HK-2 (cell line): Measurements from ENCODE around the gene MPDU1.
"Not testable (repeated sequence)": the region's sequence is repeated elsewhere in the genome, so short reads cannot be mapped to it uniquely, and the experiment has no call there.

Source experiments
- DNase-seq: peaks from one replicate; pipeline ENCODE4 v3.0.0-alpha.2; 2018; ENCODE audit not compliant: unreplicated experiment

The MPDU1 gene

DNA sequence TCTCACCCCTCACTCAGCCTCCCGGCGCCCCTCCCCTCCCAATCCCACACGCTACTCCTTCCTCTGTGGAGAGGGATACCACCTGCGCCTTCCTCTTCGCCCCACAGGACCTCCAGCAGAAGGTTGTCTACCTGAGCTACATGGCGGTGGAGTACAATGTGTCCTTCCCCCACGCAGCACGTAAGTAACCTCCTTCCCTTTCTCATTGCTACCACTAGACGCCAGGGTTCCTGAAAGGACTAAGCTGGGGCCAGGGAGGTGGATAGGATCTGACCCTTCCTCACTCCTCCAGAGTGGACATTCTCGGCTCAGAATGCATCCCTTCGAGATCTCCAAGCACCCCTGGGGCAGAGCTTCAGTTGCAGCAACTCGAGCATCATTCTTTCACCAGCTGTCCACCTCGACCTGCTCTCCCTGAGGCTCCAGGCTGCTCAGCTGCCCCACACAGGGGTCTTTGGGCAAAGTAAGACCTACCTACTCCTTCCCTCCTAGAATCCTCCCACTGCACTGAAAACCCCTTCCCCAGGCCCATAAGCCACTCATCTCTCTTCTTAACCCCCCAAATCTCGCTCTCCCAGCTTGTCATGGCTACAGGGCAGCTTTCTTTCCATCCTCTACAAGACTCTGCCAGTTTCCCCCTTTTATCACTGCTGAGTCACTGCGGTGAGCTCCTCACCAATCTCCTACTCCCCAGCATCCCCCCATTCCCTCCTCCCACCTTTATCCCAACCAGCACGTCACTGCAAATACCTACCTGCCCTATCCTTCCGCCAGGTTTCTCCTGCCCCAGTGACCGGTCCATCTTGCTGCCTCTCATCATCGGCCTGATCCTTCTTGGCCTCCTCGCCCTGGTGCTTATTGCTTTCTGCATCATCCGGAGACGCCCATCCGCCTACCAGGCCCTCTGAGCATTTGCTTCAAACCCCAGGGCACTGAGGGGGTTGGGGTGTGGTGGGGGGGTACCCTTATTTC lies 2.8 kb upstream of the MPDU1 start:
- DNase-seq: no peak

DNA sequence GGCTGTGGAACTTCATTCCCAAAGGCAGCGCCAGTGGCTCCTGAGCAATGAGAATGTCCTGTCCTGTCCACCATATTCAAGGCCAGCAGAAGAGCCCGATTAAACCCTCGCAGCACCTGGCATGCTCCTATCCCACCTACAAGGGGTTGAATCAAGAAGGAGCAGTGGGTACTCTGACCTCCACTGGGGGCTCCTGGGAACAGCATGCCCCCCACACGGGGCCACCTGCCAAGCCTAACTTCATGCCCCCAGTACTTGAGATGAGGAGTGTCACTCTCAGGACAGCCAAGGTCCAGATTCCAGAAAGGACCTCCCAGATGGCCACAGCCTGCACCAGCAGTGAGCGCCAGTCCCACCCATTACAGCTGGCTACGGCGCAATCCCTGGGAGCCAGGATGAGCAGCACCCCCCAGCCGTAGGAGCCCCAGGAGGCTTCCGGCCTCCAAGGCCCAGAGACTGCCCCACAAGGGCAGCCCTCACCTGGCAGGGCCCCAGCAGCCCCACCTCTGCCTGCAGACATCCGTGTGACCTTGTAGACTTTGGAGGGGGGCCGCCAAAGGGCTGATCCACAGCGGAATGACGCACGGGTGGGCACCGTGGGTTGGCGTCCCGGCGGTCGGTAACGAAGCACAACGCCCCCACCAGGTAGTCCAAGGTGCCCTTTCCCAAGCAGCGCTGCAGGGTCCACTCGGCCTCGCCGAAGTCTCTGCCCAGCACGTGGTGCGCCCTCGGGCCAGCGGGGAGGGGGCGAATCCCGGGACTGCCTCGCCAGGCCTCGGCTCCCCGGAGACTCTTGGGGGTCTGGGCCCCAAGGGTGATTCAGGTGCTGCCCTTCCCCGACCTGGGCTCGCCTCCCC lies 1.0 kb upstream of the MPDU1 start:
- no peak for DNase-seq

DNA sequence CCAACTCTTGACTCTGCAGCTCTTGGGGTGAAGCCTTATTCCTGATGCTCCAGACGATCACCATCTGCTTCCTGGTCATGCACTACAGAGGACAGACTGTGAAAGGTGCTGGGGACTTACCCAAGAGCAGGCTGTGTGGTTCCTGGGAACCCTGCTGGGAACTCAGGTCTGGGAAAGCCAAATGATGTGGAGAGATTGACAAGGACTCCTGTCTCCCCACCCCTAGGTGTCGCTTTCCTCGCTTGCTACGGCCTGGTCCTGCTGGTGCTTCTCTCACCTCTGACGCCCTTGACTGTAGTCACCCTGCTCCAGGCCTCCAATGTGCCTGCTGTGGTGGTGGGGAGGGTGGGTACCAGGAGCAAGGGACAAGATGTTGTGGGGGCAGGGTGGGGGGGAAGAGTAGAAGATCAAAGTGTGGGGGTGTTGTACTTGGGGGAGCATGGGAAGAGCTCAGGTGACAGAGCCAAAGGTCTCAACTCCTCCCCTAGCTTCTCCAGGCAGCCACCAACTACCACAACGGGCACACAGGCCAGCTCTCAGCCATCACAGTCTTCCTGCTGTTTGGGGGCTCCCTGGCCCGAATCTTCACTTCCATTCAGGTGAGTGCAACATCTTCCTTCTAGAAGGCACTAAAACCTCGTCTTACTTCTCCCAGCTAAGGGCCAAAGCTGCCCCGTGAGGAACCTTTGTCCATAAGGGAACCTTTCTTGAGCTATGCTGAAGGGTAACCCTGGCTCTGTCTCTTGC lies 3.2 kb downstream of the MPDU1 start:
- DNase-seq: no peak

DNA sequence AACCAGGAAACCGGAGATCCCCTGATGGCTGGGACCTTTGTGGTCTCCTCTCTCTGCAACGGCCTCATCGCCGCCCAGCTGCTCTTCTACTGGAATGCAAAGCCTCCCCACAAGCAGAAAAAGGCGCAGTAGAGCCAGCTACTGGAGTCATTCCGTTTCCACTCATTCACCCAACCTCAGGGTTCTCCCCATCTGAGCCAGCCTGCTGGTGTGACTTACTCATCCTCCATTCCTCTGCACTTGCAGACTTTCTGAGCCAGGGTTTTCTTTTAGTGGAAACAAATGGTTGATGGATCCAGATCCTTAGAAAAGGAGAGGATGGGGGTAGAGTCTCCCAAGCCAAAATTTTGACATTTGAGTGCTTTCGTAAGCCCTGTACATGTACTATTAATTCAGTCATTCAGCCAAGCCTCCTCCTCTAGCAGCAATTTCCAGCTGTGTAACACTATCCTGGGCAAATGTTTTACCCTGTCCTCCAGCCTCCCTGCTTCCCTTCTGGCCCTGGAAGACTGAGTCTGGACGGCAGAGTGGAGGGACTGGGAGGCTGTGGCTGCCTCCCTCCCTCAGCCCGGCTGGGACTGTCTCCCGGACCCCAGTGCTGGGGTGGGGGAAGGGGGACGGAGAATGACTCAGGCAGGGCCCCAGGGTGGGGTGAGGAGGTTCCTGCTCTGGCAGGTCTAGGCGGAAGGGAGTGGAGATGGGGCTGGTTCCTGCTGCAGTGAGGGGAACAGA lies 3.9 kb downstream of the MPDU1 start:
- peak; percentile 57 for DNase-seq

DNA sequence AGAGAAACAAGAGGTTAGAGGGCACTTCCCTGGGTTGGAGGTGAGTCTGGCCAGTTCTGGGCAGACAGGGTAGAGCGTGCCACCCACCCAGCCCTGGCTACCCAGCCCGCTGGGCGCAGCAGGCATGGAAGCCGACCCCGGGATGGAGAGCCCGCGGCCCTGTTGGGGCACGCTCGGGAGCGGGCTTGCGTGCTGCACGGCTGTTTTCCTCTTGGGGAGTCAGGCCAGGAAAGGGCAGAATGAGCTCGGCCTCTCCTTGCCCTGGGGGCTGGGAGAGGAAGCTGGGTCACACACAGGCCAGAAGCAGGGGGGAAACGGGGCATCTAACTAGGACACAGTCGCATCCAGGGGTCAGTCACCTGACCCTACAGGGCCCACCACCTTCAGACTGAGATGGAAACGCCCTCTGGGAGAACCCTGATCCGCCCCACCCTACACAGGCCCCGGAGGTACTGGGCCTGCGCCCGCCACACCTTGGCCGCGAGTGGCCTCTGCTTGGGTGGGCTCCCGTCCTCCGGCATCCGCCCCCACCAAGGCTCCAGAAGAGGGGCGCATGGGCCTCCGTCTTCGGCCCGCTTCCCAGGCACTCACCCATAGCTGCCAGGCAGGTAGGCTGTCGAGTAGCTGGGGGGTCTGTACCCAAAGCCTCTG lies 5.0 kb downstream of the MPDU1 start:
- DNase-seq: no peak

DNA sequence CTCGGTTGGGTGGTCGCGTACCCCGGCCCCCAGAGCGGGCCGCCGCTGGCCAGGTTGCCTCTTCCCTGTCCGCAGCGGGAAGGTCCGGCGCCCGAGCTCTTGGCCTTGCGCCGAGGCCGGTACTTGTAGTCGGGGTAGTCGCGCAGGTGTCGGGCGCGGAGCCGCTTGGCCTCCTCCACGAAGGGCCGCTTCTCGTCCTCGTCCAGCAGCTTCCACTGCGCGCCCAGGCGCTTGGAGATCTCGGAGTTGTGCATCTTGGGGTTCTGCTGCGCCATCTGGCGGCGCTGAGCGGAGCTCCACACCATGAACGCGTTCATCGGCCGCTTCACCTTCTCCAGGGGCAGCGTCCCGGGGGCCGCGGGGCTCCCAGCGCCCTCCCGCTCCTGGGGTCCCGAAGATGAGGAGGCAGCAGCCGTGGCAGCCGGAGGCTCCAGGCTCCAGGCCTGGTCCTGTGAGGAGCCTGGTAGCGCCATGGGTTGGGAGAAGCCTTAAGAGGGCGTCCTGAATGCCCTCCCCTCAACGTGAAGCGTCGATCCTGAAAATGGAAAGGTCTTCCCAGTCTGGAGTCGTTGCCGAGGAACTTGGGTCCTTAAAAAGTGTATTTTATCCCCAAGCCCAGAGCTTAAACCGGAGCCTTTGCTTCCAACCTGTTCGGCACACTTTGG lies 5.7 kb downstream of the MPDU1 start:
- no peak for DNase-seq

DNA sequence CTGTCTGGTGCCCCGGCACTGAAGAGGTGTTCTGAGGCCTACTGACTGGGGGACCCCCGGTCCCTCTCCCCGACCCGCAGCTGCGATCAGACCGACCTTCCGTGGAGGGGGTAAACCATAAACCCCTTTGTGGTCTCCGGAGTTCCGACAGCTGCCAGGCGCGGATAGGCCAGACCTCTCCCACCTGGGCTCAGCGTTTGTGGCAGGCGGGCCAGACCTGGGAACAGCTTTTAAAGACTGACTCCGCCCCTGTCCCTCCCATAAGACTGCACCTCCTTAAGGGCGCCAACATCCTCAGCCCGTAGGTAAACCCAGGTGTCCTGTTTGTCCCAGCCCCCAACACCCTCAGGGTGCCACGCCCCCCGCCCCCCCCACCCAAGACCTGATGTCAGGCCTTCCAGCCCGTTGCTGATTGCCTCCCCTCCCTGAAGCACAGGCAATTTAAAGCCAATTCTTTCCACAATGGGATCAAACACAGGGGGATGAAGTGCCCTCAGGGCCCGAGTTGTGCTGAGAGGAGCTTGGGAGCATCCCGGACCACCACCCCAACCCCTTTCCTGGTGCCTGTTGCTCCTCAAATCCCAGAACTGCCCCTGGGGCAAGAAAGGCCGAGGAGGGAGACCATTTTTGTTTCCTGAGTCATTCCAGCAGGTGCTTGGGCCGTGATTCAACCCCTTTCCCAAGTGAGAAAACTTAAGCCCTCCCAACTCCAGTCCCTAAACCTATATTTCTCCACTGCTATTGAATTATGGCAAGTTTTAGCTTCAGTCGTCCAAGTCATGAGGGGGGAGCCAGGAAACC lies 6.4 kb downstream of the MPDU1 start, which contains the start of gene SOX15:
SOX15 (minus strand) TSS at position 204 of the 801 bp plus-strand sequence. CDS start 418 bp downstream, outside the sequence.
- no peak for DNase-seq

DNA sequence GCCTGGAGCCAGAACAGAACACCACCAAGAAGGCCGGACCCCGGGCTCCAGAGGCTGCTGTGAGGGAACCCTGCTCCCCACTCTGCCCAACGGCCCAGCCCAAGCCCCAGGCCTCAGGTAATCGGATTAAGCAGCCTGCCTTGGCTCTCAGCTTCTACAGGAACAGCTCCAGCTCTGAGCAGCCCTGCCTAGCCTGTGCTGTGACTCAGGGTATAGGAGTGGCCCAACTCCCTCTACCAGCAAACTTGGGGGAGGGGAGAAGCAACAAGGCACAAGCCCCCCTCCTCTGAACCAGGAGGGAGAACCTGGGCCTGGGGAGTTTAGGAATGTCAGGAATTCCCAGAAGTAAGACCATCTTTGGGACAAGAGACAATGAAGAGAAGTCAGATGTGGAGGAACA lies 7.1 kb downstream of the MPDU1 start:
- DNase-seq: no peak

DNA sequence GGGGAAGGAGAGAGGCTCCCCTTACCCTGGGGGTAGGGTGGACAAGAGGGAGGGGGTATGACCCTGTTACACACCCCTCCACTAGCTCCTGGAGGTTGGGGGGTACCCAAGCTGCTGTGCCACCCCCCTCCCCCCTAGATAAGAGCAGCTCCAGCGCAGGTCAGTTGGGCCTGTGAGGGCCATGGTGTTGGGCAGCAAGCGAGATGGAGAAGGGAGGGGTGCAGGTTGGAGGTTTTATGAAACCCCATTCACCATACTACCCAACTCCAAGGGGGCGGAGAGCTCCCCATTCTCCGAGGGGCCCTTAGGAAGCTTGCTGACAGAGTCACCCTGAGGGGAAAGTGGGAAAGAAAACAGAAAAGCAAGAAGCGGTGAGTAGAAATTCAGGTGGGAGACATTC lies 7.9 kb downstream of the MPDU1 start:
- no peak for DNase-seq

DNA sequence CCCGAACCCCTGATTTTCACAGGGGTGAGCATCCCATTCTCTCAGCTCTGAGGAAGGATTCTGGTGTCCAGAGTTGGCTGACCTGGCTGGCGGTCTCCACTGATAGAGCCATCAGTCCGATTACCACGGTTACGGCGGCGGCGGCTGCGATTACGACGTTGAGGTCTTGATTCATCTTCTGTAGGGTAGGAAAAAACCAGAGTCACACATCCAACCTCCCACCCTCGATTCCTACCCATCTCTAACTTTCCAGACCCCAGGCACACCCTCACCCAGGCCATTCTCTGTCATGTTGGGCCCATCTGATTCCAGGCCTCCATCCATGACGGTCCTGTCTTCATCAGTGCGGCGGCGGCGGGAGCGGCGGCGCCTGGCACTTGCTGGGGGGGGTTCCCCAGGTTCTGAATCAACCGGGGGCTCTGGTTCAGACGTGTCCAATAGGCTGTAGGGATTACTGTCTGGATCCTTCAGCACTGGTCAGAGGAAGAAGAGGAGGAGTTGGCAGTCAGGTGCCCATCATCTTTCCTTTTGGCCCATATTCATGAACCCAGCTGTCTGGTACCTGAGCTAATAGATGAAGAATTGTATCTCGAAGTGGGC lies 8.9 kb downstream of the MPDU1 start:
- DNase-seq: no peak

DNA sequence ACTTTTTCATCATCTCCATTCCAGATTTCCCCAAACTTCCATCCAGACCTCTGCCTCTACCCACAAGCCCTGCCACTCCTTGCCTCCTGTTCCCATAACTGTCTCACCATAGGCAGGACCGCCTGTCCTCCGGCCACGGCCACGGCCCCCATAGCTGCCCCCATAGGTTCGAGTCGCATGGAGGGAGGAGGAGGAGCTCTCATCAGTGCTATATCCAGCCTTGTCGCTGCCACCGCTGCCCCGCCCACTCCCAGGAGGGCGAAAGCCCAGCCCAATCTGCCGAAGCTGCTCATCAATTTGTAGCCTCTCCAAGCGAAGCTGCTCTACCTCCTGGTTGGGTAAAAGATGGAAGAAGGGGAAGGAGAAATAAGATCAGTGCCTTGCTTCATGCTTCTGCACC lies 9.6 kb downstream of the MPDU1 start:
- no peak for DNase-seq

DNA sequence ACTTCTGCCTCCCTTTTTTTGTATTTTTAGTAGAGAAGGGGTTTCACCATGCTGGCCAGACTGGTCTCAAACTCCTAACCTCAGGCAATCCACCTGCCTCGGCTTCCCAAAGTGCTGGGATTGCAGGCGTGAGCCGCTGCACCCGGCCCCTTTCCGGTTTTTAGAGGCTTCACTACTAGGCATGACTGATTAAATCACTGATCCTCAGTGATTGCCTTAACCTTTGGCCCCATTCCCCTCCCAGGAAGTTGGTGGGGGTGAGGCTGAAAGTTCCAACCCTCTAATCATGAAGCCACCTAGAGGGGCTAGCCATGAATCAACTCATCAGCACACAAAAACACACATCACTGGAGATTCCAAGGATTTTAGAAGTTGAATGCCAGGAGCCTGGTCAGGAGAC lies 13.9 kb downstream of the MPDU1 start:
- DNase-seq: not testable (repeated sequence)

DNA sequence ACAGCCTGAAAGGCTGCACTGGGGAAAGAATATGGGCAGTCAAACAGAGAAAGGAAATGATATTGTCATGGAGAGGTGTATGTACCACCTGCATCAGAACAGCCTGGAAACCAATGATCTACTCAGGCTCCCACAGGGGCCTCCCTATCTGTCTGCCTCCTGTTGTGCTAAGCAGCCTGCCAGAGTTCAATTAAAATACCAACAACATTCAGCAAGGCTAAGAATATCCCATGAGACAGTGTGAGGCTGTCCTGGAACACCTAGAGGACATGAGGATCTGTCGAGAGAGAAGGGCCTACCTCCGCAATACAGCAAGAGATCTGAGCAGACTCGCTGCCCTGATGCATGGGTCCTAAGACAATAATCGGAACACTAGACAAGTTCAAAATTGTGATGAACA lies 22.6 kb downstream of the MPDU1 start:
- DNase-seq: no peak

DNA sequence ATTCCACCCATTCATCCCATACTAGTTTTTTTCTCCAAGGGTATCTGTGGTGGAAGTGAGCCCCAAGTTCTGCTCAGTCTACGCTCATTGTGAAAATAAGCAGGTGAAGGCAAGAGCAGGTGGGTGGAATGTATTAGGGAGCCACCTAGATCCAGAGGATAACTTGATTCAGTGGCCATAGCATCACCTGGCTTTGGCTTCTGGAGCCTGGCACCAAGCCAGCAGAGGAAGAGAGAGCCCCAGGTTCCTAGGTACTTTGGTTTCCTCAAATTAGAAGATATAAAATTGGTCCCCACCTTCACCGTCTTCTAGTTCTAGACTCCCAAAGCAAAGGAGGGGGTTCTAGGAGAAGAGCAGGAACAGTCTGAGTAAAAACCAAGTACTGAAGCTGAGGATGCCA lies 27.0 kb downstream of the MPDU1 start:
- DNase-seq: no peak

DNA sequence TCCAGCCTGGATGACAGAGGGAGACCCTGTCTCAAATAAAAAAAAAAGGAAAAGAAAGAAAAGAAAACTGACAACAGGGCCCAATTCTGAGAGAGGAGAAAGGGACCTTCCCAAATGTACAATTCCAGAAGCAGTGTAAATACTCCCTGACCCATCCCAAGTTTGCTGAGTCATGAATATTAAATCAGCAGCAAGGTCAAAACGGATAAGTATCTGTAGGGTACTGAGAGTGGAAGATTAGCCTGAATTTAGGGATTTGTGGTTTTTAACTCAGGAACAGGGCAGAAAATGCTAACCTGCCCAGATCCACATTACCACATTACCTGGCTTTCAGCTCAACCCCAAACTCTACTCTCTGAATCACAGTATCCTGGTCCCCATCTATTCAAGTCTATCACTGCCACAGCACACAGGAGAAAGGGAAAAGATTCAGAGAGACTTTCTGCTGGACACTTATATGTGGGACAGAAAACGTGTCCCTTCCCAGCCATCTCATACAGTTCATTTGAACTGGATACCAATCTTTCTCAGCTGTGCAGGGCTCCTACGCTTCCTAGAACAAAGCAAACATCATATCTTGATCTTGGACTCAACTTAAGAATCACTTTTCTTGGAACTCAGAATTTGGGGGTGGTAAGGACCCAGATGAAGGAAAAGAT lies 28.1 kb downstream of the MPDU1 start:
- no peak for DNase-seq

DNA sequence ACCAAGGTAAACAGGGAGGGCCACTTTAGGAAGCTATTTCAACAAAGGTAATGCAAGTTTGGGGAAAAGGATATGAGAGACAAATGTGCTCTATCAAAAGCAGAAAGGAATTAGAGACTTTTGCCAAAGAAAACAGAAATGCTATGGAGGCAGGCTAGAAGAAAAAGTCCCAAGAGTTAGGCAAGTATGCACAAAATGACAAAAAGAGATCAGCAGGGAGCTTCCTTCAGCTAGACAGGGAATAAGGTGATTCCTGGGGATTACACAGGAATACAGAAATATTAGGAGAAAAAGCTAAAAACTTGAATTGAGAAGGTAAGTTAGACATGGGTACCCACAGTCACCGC lies 28.6 kb downstream of the MPDU1 start:
- no peak for DNase-seq

DNA sequence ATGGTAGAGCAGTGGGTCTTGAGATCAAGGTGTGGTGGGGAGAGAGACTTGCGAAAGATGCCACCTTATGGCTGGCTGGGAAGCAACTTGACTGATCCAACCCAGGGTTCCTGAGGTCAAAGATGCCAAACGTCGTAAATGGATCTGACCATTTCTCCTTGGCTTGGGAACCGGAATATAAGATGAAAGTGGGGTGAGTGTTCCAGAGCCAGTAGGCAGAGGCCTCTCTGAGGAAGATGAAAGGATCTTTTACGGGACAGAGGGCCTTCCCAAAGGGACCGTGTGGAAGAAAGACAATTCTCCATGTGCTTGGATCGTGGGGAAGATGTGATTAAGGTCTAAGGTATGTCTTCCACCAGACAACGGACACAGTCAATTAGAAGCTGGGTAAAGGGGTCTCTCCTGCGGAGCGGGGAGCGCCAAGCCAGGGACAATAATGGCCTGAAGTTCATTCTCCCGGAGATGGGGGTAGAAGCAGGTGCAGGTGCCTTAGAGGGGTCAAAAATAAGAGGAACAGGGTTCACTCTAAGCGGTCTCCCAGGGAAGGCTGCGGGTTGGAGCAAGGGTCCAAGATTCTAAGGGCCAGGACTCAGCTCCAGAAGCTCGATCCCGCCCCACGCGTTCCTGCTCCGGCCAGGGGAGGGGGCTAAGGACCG lies 30.2 kb downstream of the MPDU1 start:
- peak; percentile 26 for DNase-seq
